IMR-90 (cell line): ENCODE results near the gene ZNF785. TPM values are rescaled to one million over a fixed set of nuclear protein-coding genes. Genes with fewer than 3 reads are reported as not detected.
"Not testable (repeated sequence)": the region's sequence is repeated elsewhere in the genome, so short reads cannot be mapped to it uniquely, and the experiment has no call there.

ENCODE experiments used
- ATAC-seq: fragments of 200-7000 bp; cut with Tn5 transposase; 2 replicates; pipeline ENCODE4 v1.9.1; 2020; ENCODE audit warnings: low read depth, mild to moderate bottlenecking, moderate library complexity
- BruUV-seq: library from RNA; stranded (reverse); fragments of 400-500 nt; replicated peaks from 2 replicates; lab custom pipeline; 2021; lab: Mats Ljungman, UMichigan
- CTCF ChIA-PET: fragments of 300-600 bp; formaldehyde crosslinking; extraction: SDS; loops from one replicate; lab custom pipeline; 2021; ENCODE audit warnings: antibody characterized with exemption; lab: Yijun Ruan, JAX
- POLR2A ChIA-PET: fragments of 300-600 bp; sonication (Branson Sonifier 250); formaldehyde crosslinking; loops from one replicate; lab custom pipeline; 2022; ENCODE audit warnings: antibody characterized with exemption; ENCODE audit not compliant: unreplicated experiment; lab: Charles Lee
- DNase-seq: peaks from one replicate; pipeline ENCODE4 v3.0.0; 2013
- H2AFZ ChIP-seq: replicated peaks from 2 replicates; pipeline ENCODE3; 2013; ENCODE audit warnings: low read length, mild to moderate bottlenecking; ENCODE audit not compliant: poor library complexity
- H2AK5ac ChIP-seq: 2 replicates; pipeline ENCODE4 v1.6.1; 2013; ENCODE audit warnings: low read depth, low read length, inconsistent platforms
- H2AK9ac ChIP-seq: replicated peaks from 2 replicates; pipeline ENCODE3; 2013; ENCODE audit warnings: mild to moderate bottlenecking, low read depth, low read length, moderate library complexity; ENCODE audit not compliant: poor library complexity
- H2BK120ac ChIP-seq: 2 replicates; pipeline ENCODE4 v1.6.1; 2013; ENCODE audit warnings: low read depth, low read length, inconsistent platforms
- H2BK15ac ChIP-seq: 3 replicates; pipeline ENCODE4 v1.6.1; 2013; ENCODE audit warnings: low read depth, low read length, inconsistent platforms
- H2BK20ac ChIP-seq: 2 replicates; pipeline ENCODE4 v1.6.1; 2013; ENCODE audit warnings: low read depth, mild to moderate bottlenecking, inconsistent platforms, low read length, moderate library complexity
- H2BK5ac ChIP-seq: 2 replicates; pipeline ENCODE4 v1.6.1; 2013; ENCODE audit warnings: mild to moderate bottlenecking, low read depth, low read length, inconsistent platforms; ENCODE audit not compliant: poor library complexity, severe bottlenecking
- H3K14ac ChIP-seq: replicated peaks from 2 replicates; pipeline ENCODE4 v1.6.1; 2013; ENCODE audit warnings: low read depth, low read length, inconsistent platforms
- H3K18ac ChIP-seq: 2 replicates; pipeline ENCODE4 v1.6.1; 2013; ENCODE audit warnings: low read depth, low read length, control low read depth
- H3K23ac ChIP-seq: 2 replicates; pipeline ENCODE4 v1.6.1; 2013; ENCODE audit warnings: low read depth, low read length, inconsistent platforms
- H3K27ac ChIP-seq: 2 replicates; pipeline ENCODE4 v1.5.1; 2013; ENCODE audit warnings: mild to moderate bottlenecking, control low read depth, low read length; ENCODE audit not compliant: insufficient read depth
- H3K27me3 ChIP-seq: 2 replicates; pipeline ENCODE4 v1.6.1; 2013; ENCODE audit warnings: low read length; ENCODE audit not compliant: control insufficient read depth, insufficient read depth
- H3K36me3 ChIP-seq: 2 replicates; pipeline ENCODE4 v1.6.1; 2013; ENCODE audit warnings: low read length, mixed read lengths; ENCODE audit not compliant: control insufficient read depth, insufficient read depth
- H3K4ac ChIP-seq: 2 replicates; pipeline ENCODE4 v1.6.1; 2013; ENCODE audit warnings: low read depth, low read length, inconsistent platforms
- H3K4me1 ChIP-seq: 2 replicates; pipeline ENCODE4 v1.6.1; 2013; ENCODE audit warnings: low read length, mixed read lengths; ENCODE audit not compliant: control insufficient read depth, insufficient read depth
- H3K4me2 ChIP-seq: 2 replicates; pipeline ENCODE4 v1.6.1; 2013; ENCODE audit warnings: low read depth, mild to moderate bottlenecking, control low read depth, low read length, moderate library complexity
- H3K4me3 ChIP-seq: 2 replicates; pipeline ENCODE4 v1.5.1; 2013; ENCODE audit warnings: low read depth, mild to moderate bottlenecking, control low read depth, low read length, moderate library complexity; ENCODE audit not compliant: insufficient read depth
- H3K56ac ChIP-seq: 2 replicates; pipeline ENCODE4 v1.6.1; 2013; ENCODE audit warnings: low read length, inconsistent platforms; ENCODE audit not compliant: insufficient read depth; ENCODE audit errors: extremely low read depth
- H3K79me1 ChIP-seq, 2 experiments: 2 replicates each; pipeline ENCODE4 v1.6.1; 2013; ENCODE audit warnings: low read length in 2 of 2, inconsistent platforms in 1 of 2, low read depth in 1 of 2
- H3K9ac ChIP-seq: 2 replicates; pipeline ENCODE4 v1.6.1; 2013; ENCODE audit warnings: low read depth, low read length, control low read depth
- H3K9me1 ChIP-seq: 2 replicates; pipeline ENCODE4 v1.6.1; 2013; ENCODE audit warnings: low read length, inconsistent platforms; ENCODE audit not compliant: insufficient read depth
- H3K9me3 ChIP-seq: 2 replicates; pipeline ENCODE4 v1.6.1; 2013; ENCODE audit warnings: low read length; ENCODE audit not compliant: control insufficient read depth, insufficient read depth
- H4K20me1 ChIP-seq: 2 replicates; pipeline ENCODE4 v1.6.1; 2013; ENCODE audit warnings: low read length, inconsistent platforms; ENCODE audit not compliant: insufficient read depth
- H4K5ac ChIP-seq: 2 replicates; pipeline ENCODE4 v1.6.1; 2013; ENCODE audit warnings: mild to moderate bottlenecking, low read depth, low read length, control low read depth
- H4K8ac ChIP-seq, 2 experiments: 2 replicates each; pipeline ENCODE4 v1.6.1; 2013; ENCODE audit warnings: low read depth in 2 of 2, low read length in 2 of 2, control low read depth in 1 of 2, inconsistent platforms in 1 of 2
- H4K91ac ChIP-seq: 2 replicates; pipeline ENCODE4 v1.6.1; 2013; ENCODE audit warnings: low read depth, low read length, inconsistent platforms; ENCODE audit not compliant: insufficient read depth
- CEBPB ChIP-seq: IDR thresholded peaks from 2 replicates; pipeline ENCODE4 v1.6.1; 2012; ENCODE audit warnings: low read depth, low read length, improper control_type of control experiment
- NFE2L2 ChIP-seq: fragments of 150-350 bp; IDR thresholded peaks from 2 replicates; pipeline ENCODE4 v1.6.1; 2016; ENCODE audit warnings: low read depth, mild to moderate bottlenecking, low read length
- POLR2A ChIP-seq: IDR thresholded peaks from 2 replicates; pipeline ENCODE4 v1.6.1; 2012; ENCODE audit warnings: mild to moderate bottlenecking, low read depth, low read length
- RFX5 ChIP-seq: IDR thresholded peaks from 2 replicates; pipeline ENCODE4 v1.8.0; 2012; ENCODE audit warnings: low read depth, mild to moderate bottlenecking, low read length, moderate library complexity
- WGBS, 2 experiments: methylation state at CpG; one replicate each; pipeline versions ENCODE4 v1.1.5 to v1.1.7; 2013; ENCODE audit warnings: missing lambda C conversion rate in 2 of 2; ENCODE audit not compliant: insufficient read length in 1 of 2; ENCODE audit errors: extremely low coverage in 2 of 2; 5-methylcytosine and 5-hydroxymethylcytosine counted together
- dilution Hi-C: fragments of 300-500 bp; cut with HindIII; formaldehyde crosslinking; loops from one replicate; pipeline ENCODE4 v1.14.3; 2018; ENCODE audit warnings: low sequenced_read_pairs; ENCODE audit not compliant: unreplicated experiment
- in situ Hi-C: fragments of 300-500 bp; cut with MboI; formaldehyde crosslinking; loops from 3 replicates; pipeline ENCODE4 v1.14.3; 2019; ENCODE audit warnings: low sequenced_read_pairs, inconsistent platforms, mixed read lengths
- intact Hi-C: fragments of 100-400 bp; cut with micrococcal nuclease; formaldehyde crosslinking; loops from 2 replicates; pipeline ENCODE4 v1.10.0; 2022
- polyA plus RNA-seq, 3 experiments: library from polyadenylated mRNA; depleted of rRNA; stranded (reverse); fragments of >200 nt; gene quantifications; 2 replicates each; pipeline ENCODE4 v1.2.3, GENCODE V29; 2012; ENCODE audit warnings: low replicate concordance in 1 of 3
- total RNA-seq: library from RNA; depleted of rRNA; stranded (reverse); fragments of >200 nt; gene quantifications from 2 replicates; pipeline ENCODE4 v1.2.3, GENCODE V29; 2012

ZNF785 gene
- total and polyA plus RNA-seq, 2 of the 4 experiments (the other 2 are of a cell fraction), result 2.9 to 4.0 TPM

GRCh38 chr16:30541502-30542329, 43.8 kb downstream of the ZNF785 start (continued):
- no peak for TF ChIP-seq RFX5
- TF ChIP-seq NFE2L2, result no peak
- TF ChIP-seq CEBPB, result no peak
- TF ChIP-seq POLR2A, result no peak

GRCh38 chr16:30540916-30541464, 44.5 kb downstream of the ZNF785 start:
- H3K9me3 ChIP-seq, H3K27me3 ChIP-seq, H3K36me3 ChIP-seq, POLR2A ChIA-PET, H2BK15ac ChIP-seq, H3K4ac ChIP-seq, H3K4me3 ChIP-seq, H2AFZ ChIP-seq, in situ Hi-C loops, H2BK20ac ChIP-seq, H3K56ac ChIP-seq, H2AK5ac ChIP-seq, DNase-seq, H3K9me1 ChIP-seq, dilution Hi-C loops, H2BK5ac ChIP-seq, H3K4me2 ChIP-seq, H3K9ac ChIP-seq, H3K79me1 ChIP-seq, H4K91ac ChIP-seq, H4K5ac ChIP-seq, H2BK120ac ChIP-seq, H2AK9ac ChIP-seq, CTCF ChIA-PET, H3K14ac ChIP-seq, H3K23ac ChIP-seq, H4K20me1 ChIP-seq, BruUV-seq, intact Hi-C loops: not testable (repeated sequence)
- peak overlapping the region in 1 of 2 experiments; percentile 27; a peak in 1 of 4 replicates for H4K8ac ChIP-seq
- ATAC-seq, result peak; percentile 44
- H3K4me1 ChIP-seq, result peaks cover 11% of the 10 kb centered on the region
- H3K18ac ChIP-seq, result 0 out of 2 replicates have a peak overlapping the region, but pooled peaks have one; percentile 20
- 58% methylated on average over 5 of the region's 9 CpGs; no CpG with 5 or more reads in 1 of the 2 experiments for WGBS, 2 experiments
- H3K27ac ChIP-seq, result peak overlapping the region; percentile 27; the same call in 1 of the 2 replicates

GRCh38 chr16:30539986-30540526, 45.4 kb downstream of the ZNF785 start:
- H4K91ac ChIP-seq, H3K9me1 ChIP-seq, dilution Hi-C loops, H3K4ac ChIP-seq, H2BK120ac ChIP-seq, H3K9ac ChIP-seq, H3K4me3 ChIP-seq, H3K36me3 ChIP-seq, intact Hi-C loops, H3K56ac ChIP-seq, H3K4me2 ChIP-seq, ATAC-seq, H3K27ac ChIP-seq, H4K5ac ChIP-seq, H3K27me3 ChIP-seq, H3K18ac ChIP-seq, H2AK5ac ChIP-seq, CTCF ChIA-PET, H2AFZ ChIP-seq, H2BK5ac ChIP-seq, BruUV-seq, DNase-seq, POLR2A ChIA-PET, H3K9me3 ChIP-seq, H3K23ac ChIP-seq, H2BK20ac ChIP-seq, H4K20me1 ChIP-seq, H2BK15ac ChIP-seq, H4K8ac ChIP-seq, H3K14ac ChIP-seq: not testable (repeated sequence)
- Histone ChIP-seq H3K79me1 (peaks cover 8 to 11% of the 10 kb centered on the region in 2 experiments), H3K4me1 (peaks cover 15% of the 10 kb centered on the region), H2AK9ac (peak overlapping the region; percentile 50)
- in situ Hi-C loops, result loop anchor here (5.0 kb wide), 1 partner anchor 32 kb away; the partner anchor contains the start of gene ZNF688
- WGBS, 2 experiments, result 93% methylated on average over 3 of the region's 13 CpGs; no CpG with 5 or more reads in 1 of the 2 experiments
